Measurements from ENCODE around the gene CREBBP. TPM values are rescaled to one million over a fixed set of nuclear protein-coding genes. Genes with fewer than 3 reads are reported as not detected.

Gene CREBBP
- total RNA-seq, 1 donor from 2014 or later: 72.8 TPM

- intact Hi-C loops (cut with DNase I): no loop called here
Observed at GRCh38 chr16:3873482-3874173, 6.9 kb downstream of the CREBBP start.

DNA sequence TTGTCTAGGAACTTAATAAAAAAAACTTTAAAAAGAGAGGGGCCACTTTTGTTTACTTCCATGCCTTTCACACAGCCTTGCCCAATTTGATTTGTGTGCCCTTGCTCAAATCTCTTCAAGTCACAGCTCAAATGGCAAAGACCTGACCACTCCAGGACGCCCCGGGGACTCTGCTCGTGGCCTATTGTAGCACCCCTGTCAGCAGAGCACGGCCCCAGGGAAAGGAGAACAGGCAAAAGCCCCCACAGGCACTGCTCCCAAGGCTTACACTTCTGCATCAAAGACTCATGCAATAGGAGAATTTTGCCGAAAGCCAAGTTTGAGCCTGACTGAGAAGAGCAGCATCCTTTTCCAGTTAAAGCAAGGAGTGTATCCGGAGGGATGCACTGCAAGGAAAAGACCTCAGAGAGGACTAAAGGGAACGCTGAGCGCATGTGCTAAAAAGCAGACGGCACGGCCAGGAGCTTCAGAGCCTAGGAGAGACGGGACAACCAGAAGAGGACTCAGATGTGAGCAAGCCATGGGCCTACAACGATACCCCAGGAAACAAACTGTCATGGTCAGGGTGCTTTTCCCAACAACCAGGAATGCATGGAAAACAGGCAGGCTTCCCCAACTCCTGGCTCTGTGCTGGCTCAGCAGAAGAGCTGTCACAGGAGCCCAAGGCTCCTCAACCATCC is 8.2 kb downstream of the CREBBP start:
- Histone ChIP-seq H3K9me3 (no peaks in the 10 kb centered on the region), H3K27me3 (no peaks in the 10 kb centered on the region), H3K4me3 (no peak overlapping the region), H3K4me1 (peaks cover 77% of the 10 kb centered on the region), H3K27ac (no peak overlapping the region), H3K36me3 (no peaks in the 10 kb centered on the region)
- TF ChIP-seq, protein P1, sequence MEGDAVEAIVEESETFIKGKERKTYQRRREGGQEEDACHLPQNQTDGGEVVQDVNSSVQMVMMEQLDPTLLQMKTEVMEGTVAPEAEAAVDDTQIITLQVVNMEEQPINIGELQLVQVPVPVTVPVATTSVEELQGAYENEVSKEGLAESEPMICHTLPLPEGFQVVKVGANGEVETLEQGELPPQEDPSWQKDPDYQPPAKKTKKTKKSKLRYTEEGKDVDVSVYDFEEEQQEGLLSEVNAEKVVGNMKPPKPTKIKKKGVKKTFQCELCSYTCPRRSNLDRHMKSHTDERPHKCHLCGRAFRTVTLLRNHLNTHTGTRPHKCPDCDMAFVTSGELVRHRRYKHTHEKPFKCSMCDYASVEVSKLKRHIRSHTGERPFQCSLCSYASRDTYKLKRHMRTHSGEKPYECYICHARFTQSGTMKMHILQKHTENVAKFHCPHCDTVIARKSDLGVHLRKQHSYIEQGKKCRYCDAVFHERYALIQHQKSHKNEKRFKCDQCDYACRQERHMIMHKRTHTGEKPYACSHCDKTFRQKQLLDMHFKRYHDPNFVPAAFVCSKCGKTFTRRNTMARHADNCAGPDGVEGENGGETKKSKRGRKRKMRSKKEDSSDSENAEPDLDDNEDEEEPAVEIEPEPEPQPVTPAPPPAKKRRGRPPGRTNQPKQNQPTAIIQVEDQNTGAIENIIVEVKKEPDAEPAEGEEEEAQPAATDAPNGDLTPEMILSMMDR (IDR thresholded peaks at IDR 0.05): no peak
- no peak for ATAC-seq
- no peak for DNase-seq
- intact Hi-C loops (cut with DNase I): no loop called here

More at GRCh38 chr16:3873482-3874173, 6.9 kb downstream of the CREBBP start:
- TF ChIP-seq, protein P1 (IDR thresholded peaks at IDR 0.05): no peak
- Histone ChIP-seq H3K4me1 (peaks cover 85% of the 10 kb centered on the region), H3K9me3 (no peaks in the 10 kb centered on the region), H3K4me3 (no peak overlapping the region), H3K27ac (no peak overlapping the region), H3K36me3 (no peaks in the 10 kb centered on the region), H3K27me3 (no peaks in the 10 kb centered on the region)
- DNase-seq (no peak), ATAC-seq (no peak)

- H3K27ac ChIP-seq: no peak overlapping the region
- H3K9me3 ChIP-seq: no peaks in the 10 kb centered on the region
- peaks cover 68% of the 10 kb centered on the region for H3K4me1 ChIP-seq
- intact Hi-C loops (cut with DNase I): no loop called here
- no peak overlapping the region for H3K4me3 ChIP-seq
- TF ChIP-seq, protein P1 (IDR thresholded peaks at IDR 0.05): no peak
- ATAC-seq: no peak
- no peaks in the 10 kb centered on the region for H3K27me3 ChIP-seq
- no peaks in the 10 kb centered on the region for H3K36me3 ChIP-seq
- DNase-seq: no peak
Observed at GRCh38 chr16:3868967-3869366, 11.5 kb downstream of the CREBBP start.

DNA sequence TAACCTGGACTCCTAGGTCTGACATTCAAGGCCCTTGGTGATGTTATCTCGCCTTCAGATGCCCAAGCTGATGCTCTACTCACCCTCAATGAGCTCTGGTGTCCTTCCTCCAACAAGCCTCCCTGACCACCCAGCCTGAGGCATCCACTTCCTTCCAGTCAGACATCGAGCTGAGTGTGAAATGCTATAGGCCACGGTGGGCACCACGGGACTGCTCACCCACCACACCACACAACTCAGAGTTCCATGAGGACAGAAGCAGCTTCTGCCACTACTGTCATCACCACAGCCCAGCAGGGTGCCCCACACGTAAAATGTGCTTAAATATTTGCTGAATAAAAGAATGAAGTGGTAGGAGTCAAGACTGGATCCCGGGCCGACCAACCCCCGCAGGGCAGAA is 12.0 kb downstream of the CREBBP start:
- DNase-seq (no peak), ATAC-seq (no peak)
- H3K9me3 ChIP-seq: no peaks in the 10 kb centered on the region
- TF ChIP-seq, protein P1 (IDR thresholded peaks at IDR 0.05): no peak
- no peaks in the 10 kb centered on the region for H3K27me3 ChIP-seq
- H3K4me1 ChIP-seq: peaks cover 68% of the 10 kb centered on the region
- no peak overlapping the region for H3K27ac ChIP-seq
- intact Hi-C loops (cut with DNase I): no loop called here
- H3K36me3 ChIP-seq: no peaks in the 10 kb centered on the region
- H3K4me3 ChIP-seq: no peak overlapping the region

- peaks cover 62% of the 10 kb centered on the region for H3K4me1 ChIP-seq
- intact Hi-C loops (cut with DNase I): no loop called here
Observed at GRCh38 chr16:3866703-3867431, 13.6 kb downstream of the CREBBP start.

More at GRCh38 chr16:3866703-3867431, 13.6 kb downstream of the CREBBP start:
- TF ChIP-seq, protein P1 (IDR thresholded peaks at IDR 0.05): no peak
- no peaks in the 10 kb centered on the region for H3K9me3 ChIP-seq
- no peak overlapping the region for H3K4me3 ChIP-seq
- no peak overlapping the region for H3K27ac ChIP-seq
- no peak for DNase-seq
- H3K27me3 ChIP-seq: no peaks in the 10 kb centered on the region
- no peaks in the 10 kb centered on the region for H3K36me3 ChIP-seq
- ATAC-seq: no peak
